ENCODE data around the gene UBXN7.
A peak's percentile ranks its signal among the peaks of the same experiment; 100 is the strongest.
"Not testable (repeated sequence)": the region's sequence is repeated elsewhere in the genome, so short reads cannot be mapped to it uniquely, and the experiment has no call there.

Gene UBXN7

DNA sequence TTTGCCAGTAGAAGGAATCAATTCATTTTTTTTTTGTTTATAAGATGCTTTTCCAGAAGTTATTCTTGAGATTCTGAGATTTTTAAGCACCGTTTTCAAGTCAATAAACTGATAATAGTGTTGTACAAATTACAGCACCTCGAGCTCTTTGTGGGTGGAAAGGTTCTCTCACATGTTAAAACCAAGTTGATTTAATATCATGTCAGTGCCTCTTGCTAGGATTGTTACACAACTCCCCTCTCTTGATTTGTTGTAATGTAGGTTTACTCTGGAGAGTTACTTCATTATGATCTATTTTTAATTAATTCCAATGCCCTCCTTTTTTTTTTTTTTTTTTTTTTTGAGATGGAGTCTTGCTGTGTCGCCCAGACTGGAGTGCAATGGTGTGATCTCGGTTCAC is 25.8 kb upstream of the UBXN7 start:
- Histone ChIP-seq H3K27ac (ENCODE audit: low read length) (no peak overlapping the region), H2AFZ (ENCODE audit: low read depth, low read length) (no peak overlapping the region), H3K4me1 (ENCODE audit: insufficient read depth, low read length) (no peaks in the 10 kb centered on the region), H3K4me3 (ENCODE audit: low read depth in 1 of 2, low read length in 2 of 2) (no peak overlapping the region), H3K9me3 (ENCODE audit: insufficient read depth, low read length, severe bottlenecking) (no peaks in the 10 kb centered on the region), H3K9ac (ENCODE audit: low read depth, low read length) (no peak overlapping the region), H3K4me2 (ENCODE audit: insufficient read depth, low read length) (no peak overlapping the region), H3K27me3 (ENCODE audit: insufficient read depth, low read length, poor library complexity) (no peaks in the 10 kb centered on the region), H3K79me2 (ENCODE audit: insufficient read depth, low read length) (no peaks in the 10 kb centered on the region), H3K36me3 (ENCODE audit: insufficient read depth, low read length) (no peaks in the 10 kb centered on the region; the same call in 1 of the 2 replicates), H4K20me1 (ENCODE audit: insufficient read depth, low read length) (no peaks in the 10 kb centered on the region)
- TF ChIP-seq, protein P1, sequence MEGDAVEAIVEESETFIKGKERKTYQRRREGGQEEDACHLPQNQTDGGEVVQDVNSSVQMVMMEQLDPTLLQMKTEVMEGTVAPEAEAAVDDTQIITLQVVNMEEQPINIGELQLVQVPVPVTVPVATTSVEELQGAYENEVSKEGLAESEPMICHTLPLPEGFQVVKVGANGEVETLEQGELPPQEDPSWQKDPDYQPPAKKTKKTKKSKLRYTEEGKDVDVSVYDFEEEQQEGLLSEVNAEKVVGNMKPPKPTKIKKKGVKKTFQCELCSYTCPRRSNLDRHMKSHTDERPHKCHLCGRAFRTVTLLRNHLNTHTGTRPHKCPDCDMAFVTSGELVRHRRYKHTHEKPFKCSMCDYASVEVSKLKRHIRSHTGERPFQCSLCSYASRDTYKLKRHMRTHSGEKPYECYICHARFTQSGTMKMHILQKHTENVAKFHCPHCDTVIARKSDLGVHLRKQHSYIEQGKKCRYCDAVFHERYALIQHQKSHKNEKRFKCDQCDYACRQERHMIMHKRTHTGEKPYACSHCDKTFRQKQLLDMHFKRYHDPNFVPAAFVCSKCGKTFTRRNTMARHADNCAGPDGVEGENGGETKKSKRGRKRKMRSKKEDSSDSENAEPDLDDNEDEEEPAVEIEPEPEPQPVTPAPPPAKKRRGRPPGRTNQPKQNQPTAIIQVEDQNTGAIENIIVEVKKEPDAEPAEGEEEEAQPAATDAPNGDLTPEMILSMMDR (IDR thresholded peaks at IDR 0.05; ENCODE audit: borderline replicate concordance, extremely low read depth, low read length, poor library complexity, severe bottlenecking): no peak
- TF ChIP-seq EZH2 (IDR thresholded peaks at IDR 0.05; ENCODE audit: borderline replicate concordance, low read depth, low read length, severe bottlenecking): no peak
- ATAC-seq (ENCODE audit: insufficient read depth, low read depth): no peak
- no peak for DNase-seq

GRCh38 chr3:196457470-196457869 is 25.2 kb upstream of the UBXN7 start:
- H2AFZ ChIP-seq (ENCODE audit: low read depth, low read length); DNase-seq; H3K79me2 ChIP-seq (ENCODE audit: insufficient read depth, low read length); H3K36me3 ChIP-seq (ENCODE audit: insufficient read depth, low read length); H3K27ac ChIP-seq (ENCODE audit: low read length); H3K4me2 ChIP-seq (ENCODE audit: insufficient read depth, low read length); H4K20me1 ChIP-seq (ENCODE audit: insufficient read depth, low read length); H3K4me1 ChIP-seq (ENCODE audit: insufficient read depth, low read length); H3K9me3 ChIP-seq (ENCODE audit: insufficient read depth, low read length, severe bottlenecking); H3K9ac ChIP-seq (ENCODE audit: low read depth, low read length); H3K4me3 ChIP-seq (ENCODE audit: low read depth in 1 of 2, low read length in 2 of 2); H3K27me3 ChIP-seq (ENCODE audit: insufficient read depth, low read length, poor library complexity): not testable (repeated sequence)
- peak; percentile 29; the same call in 1 of the 3 replicates for ATAC-seq (ENCODE audit: insufficient read depth, low read depth)
- TF ChIP-seq, protein P1 (IDR thresholded peaks at IDR 0.05; ENCODE audit: borderline replicate concordance, extremely low read depth, low read length, poor library complexity, severe bottlenecking): peak; percentile 18

- TF ChIP-seq, protein P1 (IDR thresholded peaks at IDR 0.05; ENCODE audit: borderline replicate concordance, extremely low read depth, low read length, poor library complexity, severe bottlenecking): no peak
- TF ChIP-seq EZH2 (IDR thresholded peaks at IDR 0.05; ENCODE audit: borderline replicate concordance, low read depth, low read length, severe bottlenecking): no peak
- H3K36me3 ChIP-seq (ENCODE audit: insufficient read depth, low read length): no peaks in the 10 kb centered on the region
- H3K79me2 ChIP-seq (ENCODE audit: insufficient read depth, low read length): no peaks in the 10 kb centered on the region
- no peak overlapping the region for H2AFZ ChIP-seq (ENCODE audit: low read depth, low read length)
- no peak for DNase-seq
- no peaks in the 10 kb centered on the region for H3K4me1 ChIP-seq (ENCODE audit: insufficient read depth, low read length)
- H3K9ac ChIP-seq (ENCODE audit: low read depth, low read length): no peak overlapping the region
- no peak overlapping the region for H3K4me3 ChIP-seq (ENCODE audit: low read depth in 1 of 2, low read length in 2 of 2)
- no peak overlapping the region for H3K27ac ChIP-seq (ENCODE audit: low read length)
- H3K9me3 ChIP-seq (ENCODE audit: insufficient read depth, low read length, severe bottlenecking): no peaks in the 10 kb centered on the region
- no peak for ATAC-seq (ENCODE audit: insufficient read depth, low read depth)
- no peak overlapping the region for H3K4me2 ChIP-seq (ENCODE audit: insufficient read depth, low read length)
- no peaks in the 10 kb centered on the region for H3K27me3 ChIP-seq (ENCODE audit: insufficient read depth, low read length, poor library complexity)
- no peaks in the 10 kb centered on the region for H4K20me1 ChIP-seq (ENCODE audit: insufficient read depth, low read length)
Observed at GRCh38 chr3:196454935-196455334, 22.7 kb upstream of the UBXN7 start.

DNA sequence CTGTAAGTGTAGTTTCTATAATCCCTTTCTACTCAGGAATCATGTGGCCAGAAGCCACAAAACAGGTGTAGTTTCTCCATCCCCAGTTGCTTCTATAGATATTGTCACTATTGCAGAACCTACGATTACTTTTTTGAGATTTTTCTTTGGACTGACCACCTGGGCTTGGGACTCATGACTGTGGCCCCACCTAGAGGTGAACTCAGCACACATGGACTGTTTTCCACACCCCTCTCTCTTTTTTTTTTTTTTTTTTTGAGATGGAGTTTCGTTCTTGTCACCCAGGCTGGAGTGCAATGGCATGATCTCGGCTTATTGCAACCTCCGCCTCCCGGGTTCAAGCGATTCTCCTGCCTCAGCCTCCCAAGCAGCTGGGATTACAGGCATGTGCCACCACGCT is 13.2 kb upstream of the UBXN7 start:
- not testable (repeated sequence) for H3K36me3 ChIP-seq (ENCODE audit: insufficient read depth, low read length); H4K20me1 ChIP-seq (ENCODE audit: insufficient read depth, low read length); H3K4me2 ChIP-seq (ENCODE audit: insufficient read depth, low read length); H3K27ac ChIP-seq (ENCODE audit: low read length); H3K4me1 ChIP-seq (ENCODE audit: insufficient read depth, low read length); ATAC-seq (ENCODE audit: insufficient read depth, low read depth); H3K9ac ChIP-seq (ENCODE audit: low read depth, low read length); H3K4me3 ChIP-seq (ENCODE audit: low read depth in 1 of 2, low read length in 2 of 2); H3K9me3 ChIP-seq (ENCODE audit: insufficient read depth, low read length, severe bottlenecking); DNase-seq; H3K79me2 ChIP-seq (ENCODE audit: insufficient read depth, low read length); H3K27me3 ChIP-seq (ENCODE audit: insufficient read depth, low read length, poor library complexity); H2AFZ ChIP-seq (ENCODE audit: low read depth, low read length)
- TF ChIP-seq, protein P1 (IDR thresholded peaks at IDR 0.05; ENCODE audit: borderline replicate concordance, extremely low read depth, low read length, poor library complexity, severe bottlenecking): peak; percentile 10

Measured in DND-41 (cell line).